Vagina (tissue), 2 donors: ENCODE data around the gene DYRK1A.

Experiments
- POLR2AphosphoS5 ChIP-seq, 2 donors: sonication (generic); formaldehyde crosslinking; IDR thresholded peaks; one replicate each; pipeline ENCODE4 v1.9.0; 2017; ENCODE audit warnings: antibody characterized with exemption in 2 of 2, mild to moderate bottlenecking in 2 of 2, low read depth in 1 of 2; ENCODE audit not compliant: insufficient read depth in 1 of 2
- TF ChIP-seq, protein P1 (sequence below), 3 experiments: fragments of 450-650 bp in 2 of 3; fragments of 200-600 bp in 1 of 3; sonication (generic) in 1 of 3; IDR thresholded peaks; one replicate each; pipeline ENCODE4 v1.5.1; 2017 to 2019; ENCODE audit warnings: antibody characterized with exemption in 3 of 3, mild to moderate bottlenecking in 2 of 3, moderate library complexity in 2 of 3

DNA sequence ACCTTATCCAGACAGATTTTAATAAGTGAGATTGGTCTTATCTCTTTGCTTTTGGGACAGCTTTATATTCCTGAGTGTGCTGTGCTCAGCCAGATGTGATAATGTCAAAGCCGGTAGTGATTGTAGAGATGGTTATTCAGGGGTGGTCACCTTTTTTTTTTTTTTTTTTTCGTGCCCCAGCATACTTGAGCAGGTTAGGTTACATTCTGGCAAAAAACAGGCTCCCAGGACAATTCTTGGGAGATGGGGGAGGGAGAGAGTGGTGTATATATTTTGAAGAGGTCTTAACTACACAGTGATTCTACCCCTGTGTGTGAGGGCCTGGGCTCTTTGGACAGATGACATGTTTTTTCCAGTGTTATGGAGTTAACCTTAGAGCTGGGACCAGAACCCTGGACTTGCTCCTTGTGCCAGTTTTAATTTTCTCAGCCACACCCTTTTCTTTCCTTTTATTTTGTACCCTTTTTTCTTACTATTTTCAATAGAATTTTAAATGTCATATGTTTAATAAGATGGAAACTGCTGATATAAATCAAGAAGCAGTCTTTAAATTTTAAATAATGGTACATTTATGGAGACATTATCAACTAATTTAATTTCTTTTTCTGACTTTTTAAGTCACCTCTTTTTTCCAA lies 88.4 kb downstream of the DYRK1A start:
- TF ChIP-seq, protein P1, sequence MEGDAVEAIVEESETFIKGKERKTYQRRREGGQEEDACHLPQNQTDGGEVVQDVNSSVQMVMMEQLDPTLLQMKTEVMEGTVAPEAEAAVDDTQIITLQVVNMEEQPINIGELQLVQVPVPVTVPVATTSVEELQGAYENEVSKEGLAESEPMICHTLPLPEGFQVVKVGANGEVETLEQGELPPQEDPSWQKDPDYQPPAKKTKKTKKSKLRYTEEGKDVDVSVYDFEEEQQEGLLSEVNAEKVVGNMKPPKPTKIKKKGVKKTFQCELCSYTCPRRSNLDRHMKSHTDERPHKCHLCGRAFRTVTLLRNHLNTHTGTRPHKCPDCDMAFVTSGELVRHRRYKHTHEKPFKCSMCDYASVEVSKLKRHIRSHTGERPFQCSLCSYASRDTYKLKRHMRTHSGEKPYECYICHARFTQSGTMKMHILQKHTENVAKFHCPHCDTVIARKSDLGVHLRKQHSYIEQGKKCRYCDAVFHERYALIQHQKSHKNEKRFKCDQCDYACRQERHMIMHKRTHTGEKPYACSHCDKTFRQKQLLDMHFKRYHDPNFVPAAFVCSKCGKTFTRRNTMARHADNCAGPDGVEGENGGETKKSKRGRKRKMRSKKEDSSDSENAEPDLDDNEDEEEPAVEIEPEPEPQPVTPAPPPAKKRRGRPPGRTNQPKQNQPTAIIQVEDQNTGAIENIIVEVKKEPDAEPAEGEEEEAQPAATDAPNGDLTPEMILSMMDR (IDR thresholded peaks at IDR 0.05): no peak
- no peak for TF ChIP-seq POLR2AphosphoS5 (IDR thresholded peaks at IDR 0.05; ENCODE audit: insufficient read depth in 1 of 2, low read depth in 1 of 2)
